ENCODE measurements around the gene TGOLN2. TPM values are rescaled to one million over a fixed set of nuclear protein-coding genes. Genes with fewer than 3 reads are reported as not detected.

TGOLN2 gene

DNA sequence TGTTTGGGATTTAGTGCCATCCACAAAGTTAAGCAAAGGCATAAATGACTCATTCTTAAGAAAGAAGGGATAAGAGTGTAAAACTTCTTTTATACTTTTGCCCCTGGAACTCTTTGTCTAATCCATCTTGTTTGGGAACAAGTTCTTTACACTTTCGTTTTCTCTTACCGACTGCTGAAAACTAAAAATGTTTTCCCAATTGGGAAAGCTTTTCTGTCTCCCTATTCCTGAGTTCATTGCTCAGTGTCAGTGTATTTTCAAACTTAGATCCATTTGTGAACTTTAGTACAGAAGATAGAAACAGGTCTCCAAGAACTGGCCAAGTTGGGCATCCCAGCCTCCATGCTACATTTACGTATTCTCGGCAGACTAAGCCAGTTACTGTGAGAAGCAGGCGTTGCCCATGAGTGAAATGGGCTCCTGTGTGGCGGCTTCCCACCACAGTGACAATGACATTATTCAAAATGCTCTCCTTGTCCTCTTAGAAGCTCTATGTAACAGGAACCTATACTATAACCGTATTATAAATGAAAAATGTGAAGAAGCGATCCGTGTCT is 51.7 kb downstream of the TGOLN2 start:
- peak overlapping the region; percentile 84 for H3K4me2 ChIP-seq (ENCODE audit: low read length)
- H3K4me3 ChIP-seq (ENCODE audit: low read length) = peak overlapping the region; percentile 61
- H3K9me3 ChIP-seq (replicated peaks; ENCODE audit: low read length) = no peaks in the 10 kb centered on the region
- peak overlapping the region; percentile 75 for H3K9ac ChIP-seq (ENCODE audit: low read depth, low read length)
- peaks cover 48% of the 10 kb centered on the region for H3K4me1 ChIP-seq (ENCODE audit: control insufficient read depth, insufficient read depth, low read length)
- no peaks in the 10 kb centered on the region for H3K27me3 ChIP-seq (ENCODE audit: control insufficient read depth, insufficient read depth, low read length)
- no peaks in the 10 kb centered on the region for H3K36me3 ChIP-seq (ENCODE audit: insufficient read depth, low read length)

DNA sequence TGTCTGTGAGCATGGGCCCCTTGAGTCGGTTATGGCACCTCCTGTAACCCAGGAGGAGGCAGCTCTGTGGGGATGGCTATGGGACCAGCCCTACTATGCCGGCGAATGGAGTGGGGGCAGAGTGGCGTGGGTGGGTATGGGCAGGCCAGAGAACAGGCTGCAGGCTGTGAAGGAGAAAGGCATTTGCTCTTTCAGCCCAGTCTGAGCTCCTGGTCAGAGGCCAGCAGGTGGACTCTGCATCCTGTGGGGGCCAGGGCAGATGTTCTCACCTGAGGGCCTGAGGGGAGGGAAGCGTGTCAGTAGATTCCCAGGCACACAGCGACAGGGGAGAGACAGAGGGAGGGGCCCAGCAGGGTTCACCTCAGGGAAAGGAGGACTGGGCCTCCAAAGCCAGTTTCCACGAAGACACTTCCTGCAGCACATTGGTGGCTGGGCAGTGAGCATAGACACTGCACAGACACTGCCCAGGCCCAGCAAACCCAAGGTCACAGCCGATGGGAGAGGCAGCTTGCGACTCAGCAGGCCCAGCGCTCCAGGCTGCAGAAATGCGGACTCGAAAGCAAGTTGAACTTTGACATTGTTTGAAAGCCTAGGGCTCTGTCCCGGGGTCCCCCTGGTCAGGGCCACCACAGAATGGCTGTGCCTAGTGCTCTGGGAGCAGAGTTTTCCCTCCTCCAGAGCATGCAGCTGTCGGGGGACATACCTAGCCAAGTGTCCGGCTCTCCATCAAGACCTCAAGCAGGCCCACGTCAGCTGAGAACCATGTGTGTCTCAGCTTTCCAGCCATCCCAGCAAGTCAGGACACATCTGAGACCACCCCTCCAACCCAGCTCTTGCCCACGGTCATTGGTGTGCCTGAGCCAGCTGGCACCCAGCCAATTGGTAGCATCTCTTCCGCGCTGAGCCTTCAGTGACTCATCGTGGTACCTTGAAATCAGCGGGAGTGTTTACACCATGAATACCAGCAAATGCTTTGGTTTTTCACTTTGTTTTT is 53.8 kb downstream of the TGOLN2 start:
- H3K9ac ChIP-seq (ENCODE audit: low read depth, low read length) = no peak overlapping the region
- H3K4me2 ChIP-seq (ENCODE audit: low read length) = peak overlapping the region; percentile 32
- H3K27me3 ChIP-seq (ENCODE audit: control insufficient read depth, insufficient read depth, low read length) = no peaks in the 10 kb centered on the region
- no peaks in the 10 kb centered on the region for H3K36me3 ChIP-seq (ENCODE audit: insufficient read depth, low read length)
- no peaks in the 10 kb centered on the region for H3K9me3 ChIP-seq (replicated peaks; ENCODE audit: low read length)
- no peak overlapping the region for H3K4me3 ChIP-seq (ENCODE audit: low read length)
- H3K4me1 ChIP-seq (ENCODE audit: control insufficient read depth, insufficient read depth, low read length) = peaks cover 47% of the 10 kb centered on the region

DNA sequence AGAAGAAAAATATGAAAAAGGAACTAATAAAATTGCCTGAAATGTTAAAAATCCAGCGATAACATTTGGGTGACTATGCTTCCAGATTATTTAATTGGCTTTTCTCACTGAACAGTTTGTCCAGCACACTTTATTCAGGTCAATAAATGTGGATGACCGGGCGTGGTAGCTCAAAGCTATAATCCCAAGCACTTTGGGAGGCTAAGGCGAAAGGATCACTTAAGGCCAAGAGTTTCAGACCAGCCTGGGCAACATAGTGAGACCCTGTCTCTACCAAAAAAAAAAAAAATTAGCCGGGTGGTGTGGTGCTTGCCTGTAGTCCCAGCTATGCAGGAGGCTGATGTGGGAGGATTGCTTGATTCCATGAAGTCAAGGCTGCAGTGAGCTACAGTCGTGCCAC is 55.4 kb downstream of the TGOLN2 start:
- Histone ChIP-seq H3K27me3 (ENCODE audit: control insufficient read depth, insufficient read depth, low read length) (no peaks in the 10 kb centered on the region), H3K36me3 (ENCODE audit: insufficient read depth, low read length) (no peaks in the 10 kb centered on the region), H3K4me1 (ENCODE audit: control insufficient read depth, insufficient read depth, low read length) (peaks cover 30% of the 10 kb centered on the region), H3K4me2 (ENCODE audit: low read length) (no peak overlapping the region), H3K4me3 (ENCODE audit: low read length) (no peak overlapping the region), H3K9ac (ENCODE audit: low read depth, low read length) (no peak overlapping the region), H3K9me3 (replicated peaks; ENCODE audit: low read length) (no peaks in the 10 kb centered on the region)

DNA sequence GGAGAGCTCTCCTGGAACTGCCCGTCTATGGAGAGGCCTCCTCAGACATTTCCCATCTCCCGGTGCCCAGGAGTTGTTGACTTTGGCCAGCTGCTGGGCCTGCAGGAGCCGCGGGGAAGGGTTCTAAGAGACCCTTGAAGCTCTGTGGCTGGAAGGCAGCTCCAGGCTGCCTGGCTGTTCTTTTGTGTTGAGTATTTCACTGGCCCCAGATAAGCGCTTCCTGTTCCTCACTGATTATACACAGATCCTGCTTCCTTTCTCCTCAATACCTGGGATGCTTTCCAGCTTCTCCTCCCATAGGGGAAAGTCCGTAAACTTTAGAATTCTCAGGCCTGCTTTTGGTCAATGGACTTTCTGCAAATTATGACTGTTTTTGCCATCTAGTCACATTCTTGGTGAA is 57.8 kb downstream of the TGOLN2 start:
- no peaks in the 10 kb centered on the region for H3K36me3 ChIP-seq (ENCODE audit: insufficient read depth, low read length)
- no peaks in the 10 kb centered on the region for H3K9me3 ChIP-seq (replicated peaks; ENCODE audit: low read length)
- H3K4me3 ChIP-seq (ENCODE audit: low read length) = no peak overlapping the region
- H3K9ac ChIP-seq (ENCODE audit: low read depth, low read length) = no peak overlapping the region
- no peaks in the 10 kb centered on the region for H3K27me3 ChIP-seq (ENCODE audit: control insufficient read depth, insufficient read depth, low read length)
- peaks cover 26% of the 10 kb centered on the region for H3K4me1 ChIP-seq (ENCODE audit: control insufficient read depth, insufficient read depth, low read length)
- no peak overlapping the region for H3K4me2 ChIP-seq (ENCODE audit: low read length)

Small RNA genes within 50 kb of the gene (small RNA-seq; reads per million reads assigned to genes)
- gene AC062037.1 (not detected), gene RF00019 (not detected), gene RN7SL113P (not detected)

Measured in skeletal muscle satellite cell (primary cell).